Adrenal gland (tissue), 5 donors: ENCODE data around the gene GTF2F1.

Experiments used
- POLR2A ChIP-seq, 2 donors: fragments of 450-650 bp; IDR thresholded peaks; one replicate each; pipeline ENCODE4 v1.6.1; 2017; ENCODE audit warnings: antibody characterized with exemption in 2 of 2, mild to moderate bottlenecking in 2 of 2, moderate library complexity in 1 of 2
- TF ChIP-seq, protein P1 (sequence below), 6 experiments: fragments of 450-650 bp in 4 of 6; fragments of 200-600 bp in 2 of 6; sonication (generic) in 1 of 6; IDR thresholded peaks; 1 replicate in 5 of 6; 2 replicates in 1 of 6; pipeline versions ENCODE4 v1.5.1 to v1.8.0; 2016 to 2021; ENCODE audit warnings: antibody characterized with exemption in 6 of 6, mild to moderate bottlenecking in 2 of 6, moderate library complexity in 1 of 6
- donor health status: DM: no; HTN: no; CAD: no.

DNA sequence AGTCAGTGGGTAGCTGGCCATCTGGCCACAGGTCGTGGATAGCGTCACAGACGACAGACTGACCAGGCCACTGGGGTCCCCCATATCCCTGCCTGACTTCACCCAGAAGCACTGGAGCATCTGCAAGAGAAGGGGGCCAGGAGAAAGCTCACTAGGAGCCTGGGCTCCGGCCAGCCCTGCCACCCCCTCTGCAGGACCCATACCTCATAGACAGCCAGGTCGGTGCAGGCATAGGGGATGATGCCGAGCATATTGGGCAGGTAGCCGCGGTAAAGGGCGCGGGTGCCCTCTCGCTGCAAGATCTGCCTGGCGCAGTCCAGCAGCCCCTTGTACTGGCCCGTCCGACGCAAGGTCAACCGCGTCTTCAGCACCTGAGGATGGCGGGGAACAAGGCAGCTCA is 34.2 kb upstream of the GTF2F1 start:
- TF ChIP-seq, protein P1, sequence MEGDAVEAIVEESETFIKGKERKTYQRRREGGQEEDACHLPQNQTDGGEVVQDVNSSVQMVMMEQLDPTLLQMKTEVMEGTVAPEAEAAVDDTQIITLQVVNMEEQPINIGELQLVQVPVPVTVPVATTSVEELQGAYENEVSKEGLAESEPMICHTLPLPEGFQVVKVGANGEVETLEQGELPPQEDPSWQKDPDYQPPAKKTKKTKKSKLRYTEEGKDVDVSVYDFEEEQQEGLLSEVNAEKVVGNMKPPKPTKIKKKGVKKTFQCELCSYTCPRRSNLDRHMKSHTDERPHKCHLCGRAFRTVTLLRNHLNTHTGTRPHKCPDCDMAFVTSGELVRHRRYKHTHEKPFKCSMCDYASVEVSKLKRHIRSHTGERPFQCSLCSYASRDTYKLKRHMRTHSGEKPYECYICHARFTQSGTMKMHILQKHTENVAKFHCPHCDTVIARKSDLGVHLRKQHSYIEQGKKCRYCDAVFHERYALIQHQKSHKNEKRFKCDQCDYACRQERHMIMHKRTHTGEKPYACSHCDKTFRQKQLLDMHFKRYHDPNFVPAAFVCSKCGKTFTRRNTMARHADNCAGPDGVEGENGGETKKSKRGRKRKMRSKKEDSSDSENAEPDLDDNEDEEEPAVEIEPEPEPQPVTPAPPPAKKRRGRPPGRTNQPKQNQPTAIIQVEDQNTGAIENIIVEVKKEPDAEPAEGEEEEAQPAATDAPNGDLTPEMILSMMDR (IDR thresholded peaks at IDR 0.05), result no peak
- no peak for TF ChIP-seq POLR2A (IDR thresholded peaks at IDR 0.05)
